HL-60 (cell line): ENCODE measurements around the gene TBC1D9B.

Experiments
- GABPA ChIP-seq: IDR thresholded peaks from 2 replicates; pipeline ENCODE4 v1.6.1; 2012; ENCODE audit warnings: low read depth
- POLR2AphosphoS5 ChIP-seq: IDR thresholded peaks from 2 replicates; pipeline ENCODE4 v1.6.1; 2012; ENCODE audit warnings: low read depth
- SPI1 ChIP-seq: IDR thresholded peaks from 2 replicates; pipeline ENCODE4 v1.6.1; 2012; ENCODE audit warnings: low read depth, mild to moderate bottlenecking, borderline replicate concordance
- TF ChIP-seq, protein P1 (sequence below): IDR thresholded peaks from 2 replicates; pipeline ENCODE4 v1.6.1; 2012; ENCODE audit warnings: low read depth; ENCODE audit not compliant: insufficient replicate concordance
- TF ChIP-seq, protein P2 (sequence below): IDR thresholded peaks from one replicate; pipeline ENCODE4 v1.5.1; 2011; ENCODE audit warnings: low read length, control low read depth, inconsistent platforms; ENCODE audit not compliant: insufficient read depth

DNA sequence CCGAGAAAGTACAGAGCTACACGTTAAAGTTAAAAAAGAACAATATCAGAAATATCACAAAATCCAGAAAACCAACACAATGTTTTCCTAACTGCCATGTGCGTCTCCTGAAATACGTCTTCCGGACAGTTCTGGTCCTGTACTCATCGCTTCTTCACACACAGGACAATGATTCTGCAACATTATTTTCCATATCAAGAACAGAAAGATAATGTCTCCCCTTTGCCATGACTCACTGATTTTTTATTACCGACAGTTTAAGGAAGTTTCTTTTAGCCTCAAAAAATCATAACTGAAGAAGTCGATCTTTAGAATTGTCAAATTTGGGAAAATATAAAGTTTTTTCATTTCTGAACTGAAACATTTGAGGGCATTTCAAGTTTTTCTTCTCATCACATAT is 2.5 kb downstream of the TBC1D9B start:
- TF ChIP-seq, protein P1, sequence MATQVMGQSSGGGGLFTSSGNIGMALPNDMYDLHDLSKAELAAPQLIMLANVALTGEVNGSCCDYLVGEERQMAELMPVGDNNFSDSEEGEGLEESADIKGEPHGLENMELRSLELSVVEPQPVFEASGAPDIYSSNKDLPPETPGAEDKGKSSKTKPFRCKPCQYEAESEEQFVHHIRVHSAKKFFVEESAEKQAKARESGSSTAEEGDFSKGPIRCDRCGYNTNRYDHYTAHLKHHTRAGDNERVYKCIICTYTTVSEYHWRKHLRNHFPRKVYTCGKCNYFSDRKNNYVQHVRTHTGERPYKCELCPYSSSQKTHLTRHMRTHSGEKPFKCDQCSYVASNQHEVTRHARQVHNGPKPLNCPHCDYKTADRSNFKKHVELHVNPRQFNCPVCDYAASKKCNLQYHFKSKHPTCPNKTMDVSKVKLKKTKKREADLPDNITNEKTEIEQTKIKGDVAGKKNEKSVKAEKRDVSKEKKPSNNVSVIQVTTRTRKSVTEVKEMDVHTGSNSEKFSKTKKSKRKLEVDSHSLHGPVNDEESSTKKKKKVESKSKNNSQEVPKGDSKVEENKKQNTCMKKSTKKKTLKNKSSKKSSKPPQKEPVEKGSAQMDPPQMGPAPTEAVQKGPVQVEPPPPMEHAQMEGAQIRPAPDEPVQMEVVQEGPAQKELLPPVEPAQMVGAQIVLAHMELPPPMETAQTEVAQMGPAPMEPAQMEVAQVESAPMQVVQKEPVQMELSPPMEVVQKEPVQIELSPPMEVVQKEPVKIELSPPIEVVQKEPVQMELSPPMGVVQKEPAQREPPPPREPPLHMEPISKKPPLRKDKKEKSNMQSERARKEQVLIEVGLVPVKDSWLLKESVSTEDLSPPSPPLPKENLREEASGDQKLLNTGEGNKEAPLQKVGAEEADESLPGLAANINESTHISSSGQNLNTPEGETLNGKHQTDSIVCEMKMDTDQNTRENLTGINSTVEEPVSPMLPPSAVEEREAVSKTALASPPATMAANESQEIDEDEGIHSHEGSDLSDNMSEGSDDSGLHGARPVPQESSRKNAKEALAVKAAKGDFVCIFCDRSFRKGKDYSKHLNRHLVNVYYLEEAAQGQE, result no peak
- TF ChIP-seq SPI1 (no peak), POLR2AphosphoS5 (no peak), GABPA (no peak)
- TF ChIP-seq, protein P2, sequence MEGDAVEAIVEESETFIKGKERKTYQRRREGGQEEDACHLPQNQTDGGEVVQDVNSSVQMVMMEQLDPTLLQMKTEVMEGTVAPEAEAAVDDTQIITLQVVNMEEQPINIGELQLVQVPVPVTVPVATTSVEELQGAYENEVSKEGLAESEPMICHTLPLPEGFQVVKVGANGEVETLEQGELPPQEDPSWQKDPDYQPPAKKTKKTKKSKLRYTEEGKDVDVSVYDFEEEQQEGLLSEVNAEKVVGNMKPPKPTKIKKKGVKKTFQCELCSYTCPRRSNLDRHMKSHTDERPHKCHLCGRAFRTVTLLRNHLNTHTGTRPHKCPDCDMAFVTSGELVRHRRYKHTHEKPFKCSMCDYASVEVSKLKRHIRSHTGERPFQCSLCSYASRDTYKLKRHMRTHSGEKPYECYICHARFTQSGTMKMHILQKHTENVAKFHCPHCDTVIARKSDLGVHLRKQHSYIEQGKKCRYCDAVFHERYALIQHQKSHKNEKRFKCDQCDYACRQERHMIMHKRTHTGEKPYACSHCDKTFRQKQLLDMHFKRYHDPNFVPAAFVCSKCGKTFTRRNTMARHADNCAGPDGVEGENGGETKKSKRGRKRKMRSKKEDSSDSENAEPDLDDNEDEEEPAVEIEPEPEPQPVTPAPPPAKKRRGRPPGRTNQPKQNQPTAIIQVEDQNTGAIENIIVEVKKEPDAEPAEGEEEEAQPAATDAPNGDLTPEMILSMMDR, result no peak
